GM19467 (cell line): ENCODE data around the gene CRYZL1.
A peak's percentile ranks its signal among the peaks of the same experiment; 100 is the strongest.
"Not testable (repeated sequence)": the region's sequence is repeated elsewhere in the genome, so short reads cannot be mapped to it uniquely, and the experiment has no call there.

Experiments
- ATAC-seq: cut with Tn5 transposase; IDR thresholded peaks from one replicate; pipeline ENCODE4 v1.9.1; 2021; ENCODE audit warnings: mild to moderate bottlenecking, moderate library complexity; ENCODE audit not compliant: unreplicated experiment

Gene CRYZL1

DNA sequence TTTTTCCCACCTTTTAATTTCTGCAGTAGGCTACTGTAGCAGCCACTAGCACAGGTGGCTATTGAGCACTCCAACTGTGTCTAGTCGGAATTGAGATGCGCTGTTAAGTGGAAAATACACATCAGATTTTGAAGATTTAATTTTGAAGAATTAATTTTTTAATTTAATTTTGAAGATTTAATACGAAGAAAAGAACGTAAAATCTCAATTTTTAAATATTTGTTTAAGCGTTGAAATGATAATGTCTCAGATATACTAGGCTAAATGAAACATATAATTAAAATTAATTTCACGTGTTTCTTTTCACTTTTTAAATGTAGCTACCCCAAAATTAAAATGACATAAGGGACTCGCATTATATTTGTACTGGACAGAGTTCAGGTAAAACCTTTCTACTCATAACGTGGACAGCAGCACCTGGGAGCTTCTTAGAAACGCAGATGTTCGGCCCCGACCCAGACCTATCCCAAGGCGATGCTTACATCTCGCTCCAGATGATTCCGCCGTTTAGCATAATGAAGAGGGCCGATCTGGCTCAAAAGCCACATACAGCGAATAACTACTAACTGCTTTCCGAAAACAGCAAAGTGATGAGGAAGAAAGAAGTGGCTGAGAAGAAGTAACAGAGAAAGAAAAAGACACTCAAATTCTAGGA, 717 bp downstream of the CRYZL1 start:
- no peak for ATAC-seq

DNA sequence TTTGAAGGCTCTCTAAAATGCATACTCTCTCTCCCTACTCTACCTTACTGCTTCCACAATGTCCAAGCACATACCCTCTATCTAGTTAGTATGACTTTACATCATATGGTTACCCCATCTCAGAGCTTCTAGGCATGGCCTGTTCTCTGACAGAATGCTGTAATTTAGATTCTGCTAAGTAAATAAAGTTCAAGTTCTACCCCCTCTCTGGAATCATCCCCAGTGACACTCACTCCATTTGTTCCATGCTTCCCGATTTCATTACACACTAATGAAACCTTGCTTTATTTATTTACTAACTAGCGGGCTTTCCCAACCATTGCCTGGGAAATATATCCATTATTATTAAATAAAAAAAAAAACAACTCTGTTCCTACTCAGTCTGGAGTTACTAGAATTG, 7.3 kb downstream of the CRYZL1 start:
- ATAC-seq, result no peak

DNA sequence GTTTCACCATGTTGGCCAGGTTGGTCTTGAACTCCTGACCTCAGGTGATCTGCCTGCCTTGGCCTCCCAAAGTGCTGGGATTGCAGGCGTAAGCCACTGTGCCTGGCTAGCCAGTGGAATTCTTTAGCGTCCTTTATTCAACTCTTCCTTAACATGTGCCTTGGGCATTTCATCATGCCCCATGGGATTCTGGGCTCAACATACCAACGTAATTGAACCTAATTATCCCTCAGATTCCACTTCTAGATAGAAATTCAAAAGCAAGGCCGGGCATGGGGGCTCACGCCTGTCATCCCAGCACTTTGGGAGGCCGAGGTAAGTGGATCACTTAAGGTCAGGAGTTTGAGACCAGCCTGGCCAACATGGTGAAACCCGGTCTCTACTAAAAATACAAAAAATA, 15.4 kb downstream of the CRYZL1 start:
- ATAC-seq, result not testable (repeated sequence)

DNA sequence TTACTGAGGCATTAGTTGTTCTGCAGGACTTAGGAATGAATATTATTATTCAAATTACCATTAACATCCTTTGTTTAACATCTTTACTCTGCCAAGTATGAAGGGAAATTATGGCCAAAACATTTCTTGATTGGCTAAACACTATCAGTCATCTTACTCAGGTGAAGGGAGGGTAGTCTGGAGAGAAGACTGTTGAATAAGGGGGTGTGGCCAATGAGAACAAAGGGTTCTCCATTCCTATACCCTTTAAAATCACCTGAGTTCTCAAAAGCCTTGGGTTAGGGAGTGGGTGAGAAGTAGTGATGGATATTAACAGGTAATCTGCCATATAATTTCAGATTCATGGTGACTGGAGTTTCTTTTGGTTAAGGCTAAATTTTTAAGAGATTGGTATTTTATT, 19.3 kb downstream of the CRYZL1 start:
- no peak for ATAC-seq

DNA sequence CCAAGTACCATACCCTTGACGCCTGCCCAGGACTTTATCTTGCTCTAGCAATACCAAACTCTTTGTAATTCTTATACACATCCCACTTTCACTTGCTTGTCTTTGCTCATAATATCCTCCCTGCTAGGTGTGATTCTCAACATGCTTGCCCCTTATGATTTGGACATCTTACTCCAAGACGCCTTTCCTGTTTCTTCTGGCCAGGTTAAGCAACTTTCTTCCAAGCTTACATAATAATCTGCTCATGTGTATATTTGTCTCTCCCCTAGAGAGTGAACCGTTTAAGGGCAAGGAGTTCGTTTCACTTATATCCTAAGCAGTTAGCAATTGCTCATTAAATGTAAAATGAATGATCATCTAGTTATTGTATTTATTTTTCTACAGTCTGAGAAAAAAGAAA, 21.8 kb downstream of the CRYZL1 start:
- ATAC-seq, result no peak

DNA sequence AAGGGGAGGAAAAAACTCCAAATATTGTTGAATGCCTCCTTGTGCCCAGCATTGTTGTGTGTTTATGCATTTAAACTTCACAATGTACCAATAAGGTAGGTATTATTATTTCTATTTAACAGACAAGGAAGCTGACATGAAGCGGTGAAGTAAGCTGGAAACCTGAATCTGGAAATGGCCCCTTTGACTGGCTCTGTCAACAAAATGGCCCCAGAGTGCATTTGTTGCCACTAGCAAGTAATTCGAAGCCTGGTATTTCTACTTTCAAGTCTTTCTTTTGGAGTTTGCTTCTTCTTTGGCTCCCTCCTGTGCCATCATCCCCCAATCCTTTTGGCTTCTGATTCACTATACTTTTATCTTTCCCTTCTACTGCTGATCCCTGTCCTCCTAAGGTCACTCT, 23.1 kb downstream of the CRYZL1 start:
- no peak for ATAC-seq

DNA sequence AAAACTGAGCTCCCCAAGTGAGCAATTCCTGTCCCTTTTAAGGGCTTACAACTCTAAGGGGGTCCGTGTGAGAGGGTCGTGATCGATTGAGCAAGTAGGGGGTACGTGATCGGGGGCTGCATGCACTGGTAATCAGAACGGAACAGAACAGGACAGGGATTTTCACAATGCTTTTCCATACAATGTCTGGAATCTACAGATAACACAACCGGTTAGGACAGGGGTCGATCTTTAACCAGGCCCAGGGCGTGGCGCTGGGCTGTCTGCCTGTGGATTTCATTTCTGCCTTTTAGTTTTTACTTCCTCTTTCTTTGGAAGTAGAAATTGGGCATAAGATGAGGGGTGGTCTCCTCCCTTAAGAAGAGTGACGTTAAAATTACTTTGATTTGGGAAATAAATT, 24.0 kb downstream of the CRYZL1 start:
- not testable (repeated sequence) for ATAC-seq

DNA sequence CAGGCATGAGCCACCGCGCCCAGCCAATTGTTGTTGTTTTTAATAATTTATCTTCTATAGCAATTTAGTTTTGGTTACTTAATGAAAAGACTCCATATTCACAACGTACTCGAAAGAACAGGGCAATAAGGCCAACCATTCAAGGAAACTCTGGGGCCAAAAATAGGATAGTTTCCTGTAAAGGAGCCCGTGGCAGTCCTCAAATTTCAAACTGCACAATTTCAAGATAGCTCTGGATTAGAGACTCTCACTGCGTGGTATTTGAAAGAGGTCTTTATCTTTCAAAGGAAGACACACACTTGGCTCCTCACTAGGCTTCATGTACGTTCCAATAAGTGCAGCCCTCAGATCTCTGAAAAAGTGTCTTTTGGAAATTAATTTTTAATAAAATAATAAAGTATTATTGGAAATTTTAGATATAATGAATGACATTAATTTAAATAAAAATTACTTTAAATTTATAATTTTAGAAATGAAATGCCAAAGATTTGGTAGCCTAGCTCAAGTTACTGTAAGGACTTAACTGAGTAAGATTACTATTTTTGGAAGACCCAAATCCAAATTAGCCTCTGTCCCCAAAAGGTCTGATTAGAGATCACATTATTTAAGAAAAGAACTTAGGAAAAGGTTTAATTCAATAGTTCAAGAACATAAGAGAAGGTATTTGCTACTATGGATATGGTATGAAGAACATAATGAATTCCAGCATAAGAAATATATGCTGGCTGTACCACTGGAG, 30.4 kb downstream of the CRYZL1 start:
- no peak for ATAC-seq

DNA sequence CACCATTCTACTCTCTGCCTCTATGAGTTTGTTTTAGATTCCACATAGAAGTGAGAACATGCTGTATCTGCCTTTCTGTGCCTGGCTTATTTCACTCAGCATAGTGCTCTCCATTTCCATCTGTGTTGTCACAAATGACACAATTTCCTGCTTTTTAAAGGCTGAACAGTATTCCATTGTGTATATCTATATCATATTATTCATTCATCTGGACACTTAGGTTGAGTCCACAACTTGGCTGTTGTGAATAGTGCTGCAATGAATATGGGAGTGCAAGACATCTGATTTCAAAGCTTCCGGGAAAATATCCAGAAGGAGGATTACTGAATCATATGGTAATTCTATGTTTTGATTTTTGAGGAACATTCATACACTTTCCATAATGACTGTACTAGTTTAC, 33.0 kb downstream of the CRYZL1 start:
- ATAC-seq, result no peak

DNA sequence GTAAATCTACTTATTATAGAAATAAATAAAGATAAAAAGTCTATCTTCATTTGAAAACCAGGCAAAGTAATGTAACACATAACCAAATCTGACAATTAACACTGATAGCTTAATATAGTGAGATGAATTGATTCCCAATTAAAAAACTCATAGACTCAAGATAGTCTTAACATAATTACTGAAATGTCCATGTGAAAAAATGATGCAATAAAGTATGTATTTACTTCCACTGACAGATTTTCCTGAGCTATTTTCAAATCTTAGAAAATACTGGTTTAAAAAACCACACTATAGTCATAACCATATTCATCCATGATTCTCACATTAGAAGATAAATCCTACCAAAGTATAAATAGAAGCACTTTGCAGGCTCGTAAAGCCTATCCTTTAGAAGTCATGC, 43.5 kb downstream of the CRYZL1 start:
- no peak for ATAC-seq

DNA sequence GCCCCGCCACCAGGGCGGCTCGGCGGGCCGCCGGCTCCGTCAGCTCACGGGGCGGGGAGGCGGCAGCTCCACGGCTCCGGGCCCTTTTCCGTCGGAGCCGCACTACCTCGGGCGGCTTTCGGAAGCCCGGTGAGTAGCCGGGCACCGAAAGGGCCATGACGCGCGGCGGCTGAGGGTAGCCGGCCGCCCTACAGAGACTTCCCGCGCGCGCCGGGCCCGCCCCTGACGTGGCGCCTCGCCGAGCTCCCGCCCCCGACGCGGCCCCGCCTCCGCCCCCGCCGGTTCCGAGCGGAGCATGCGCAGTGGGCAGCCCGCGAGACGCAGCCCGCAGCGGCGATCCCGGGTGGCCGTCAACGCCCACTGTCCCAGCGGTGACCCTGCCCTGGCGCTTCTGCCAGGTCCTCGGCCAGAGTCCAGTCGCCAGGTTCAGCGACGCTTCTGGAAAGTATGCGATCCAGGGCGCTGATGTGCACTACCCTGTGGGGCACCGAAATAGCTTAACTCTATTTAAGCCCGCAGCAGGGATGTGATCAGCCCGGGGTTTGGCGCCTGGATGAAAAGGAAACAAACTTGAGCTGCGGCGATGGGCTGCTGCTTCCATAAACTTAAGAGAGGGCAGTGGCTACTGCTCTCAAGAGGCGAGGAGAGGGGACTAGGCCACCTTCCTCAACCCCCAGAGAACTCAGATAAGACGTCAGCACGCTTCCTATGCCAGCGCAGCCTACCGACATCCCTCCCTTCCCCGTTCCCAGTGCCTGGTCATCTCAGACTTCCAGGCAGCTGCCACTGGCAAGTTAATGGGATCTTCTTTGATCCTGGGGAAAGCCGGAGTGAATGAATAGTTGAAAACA, 52.8 kb downstream of the CRYZL1 start, which contains the start of gene DONSON:
Gene DONSON (minus strand): TSS at position 200 of the 851 bp plus-strand sequence. CDS start 43 bp downstream, at position 157.
- peak; percentile 91 for ATAC-seq

DNA sequence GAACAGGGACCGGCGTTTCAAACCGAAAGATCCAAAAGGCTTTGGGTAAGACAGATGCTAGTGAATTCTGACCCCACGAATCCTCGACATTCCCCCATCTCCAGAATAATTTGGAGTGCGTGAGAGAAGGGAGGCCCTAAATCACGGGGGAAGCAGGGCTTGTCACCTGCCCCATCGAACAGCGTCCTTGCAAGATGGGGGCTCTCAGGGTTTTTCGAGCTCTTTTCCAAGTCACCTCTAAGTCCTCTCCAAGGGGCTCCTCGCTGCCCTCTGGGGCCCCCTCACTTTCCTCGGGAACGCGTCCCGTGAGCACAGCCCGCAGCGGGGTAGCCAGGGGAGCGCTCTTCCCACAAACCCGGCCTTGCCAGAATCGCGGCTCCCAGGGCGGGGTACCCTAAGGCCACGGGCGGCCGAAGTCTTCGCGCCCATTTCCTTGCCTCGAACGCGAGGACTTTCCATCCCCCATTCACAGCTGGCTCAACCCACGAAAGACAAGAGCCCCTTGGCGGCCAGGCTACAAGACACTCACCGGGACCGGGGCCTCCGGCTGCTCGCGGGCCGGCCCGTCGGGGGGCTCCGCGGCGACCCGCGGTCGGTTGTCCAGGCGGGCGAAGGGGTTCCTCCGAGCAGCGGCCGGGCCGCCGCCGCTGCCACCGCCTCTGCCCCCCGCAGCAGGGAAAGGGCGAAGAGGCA, 53.6 kb downstream of the CRYZL1 start:
- ATAC-seq, result peak; percentile 46

DNA sequence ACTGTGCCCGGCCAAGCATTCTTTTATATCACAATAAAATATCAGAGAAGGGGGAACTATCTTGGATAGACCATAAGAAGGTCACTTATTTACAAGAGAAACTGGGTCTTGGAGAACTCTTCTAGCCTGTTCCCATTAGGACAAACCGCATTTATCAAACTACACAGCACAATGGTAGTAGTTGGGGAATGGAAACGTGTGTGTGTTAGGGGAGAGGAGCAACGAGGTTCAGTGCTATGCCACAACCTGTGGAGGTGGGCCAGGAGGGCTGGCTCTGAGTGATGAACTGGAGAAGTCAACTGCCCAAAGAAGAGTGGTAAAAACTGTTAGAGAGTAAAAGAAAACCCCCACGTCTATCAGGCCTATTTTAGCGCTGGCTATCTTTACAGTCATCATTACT, 54.6 kb downstream of the CRYZL1 start:
- ATAC-seq, result no peak

DNA sequence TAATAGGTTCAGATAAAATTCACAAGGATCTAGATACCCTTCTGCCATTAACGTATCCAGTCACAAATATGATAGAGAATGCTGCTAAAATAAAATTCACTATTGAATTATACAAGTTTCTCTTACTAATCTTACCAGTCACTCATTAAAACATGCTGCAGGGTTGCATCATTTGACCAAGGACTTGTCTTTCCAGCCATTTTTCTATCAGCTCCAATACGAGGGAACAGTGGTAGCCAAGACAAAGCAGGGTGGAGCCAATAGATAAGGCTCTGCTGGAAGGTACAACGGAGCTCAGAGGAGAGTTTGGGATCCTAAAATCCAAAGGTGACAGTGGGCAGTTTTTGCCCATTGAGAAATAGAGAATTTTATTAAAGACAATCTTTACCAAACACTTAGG, 57.1 kb downstream of the CRYZL1 start:
- ATAC-seq, result no peak

DNA sequence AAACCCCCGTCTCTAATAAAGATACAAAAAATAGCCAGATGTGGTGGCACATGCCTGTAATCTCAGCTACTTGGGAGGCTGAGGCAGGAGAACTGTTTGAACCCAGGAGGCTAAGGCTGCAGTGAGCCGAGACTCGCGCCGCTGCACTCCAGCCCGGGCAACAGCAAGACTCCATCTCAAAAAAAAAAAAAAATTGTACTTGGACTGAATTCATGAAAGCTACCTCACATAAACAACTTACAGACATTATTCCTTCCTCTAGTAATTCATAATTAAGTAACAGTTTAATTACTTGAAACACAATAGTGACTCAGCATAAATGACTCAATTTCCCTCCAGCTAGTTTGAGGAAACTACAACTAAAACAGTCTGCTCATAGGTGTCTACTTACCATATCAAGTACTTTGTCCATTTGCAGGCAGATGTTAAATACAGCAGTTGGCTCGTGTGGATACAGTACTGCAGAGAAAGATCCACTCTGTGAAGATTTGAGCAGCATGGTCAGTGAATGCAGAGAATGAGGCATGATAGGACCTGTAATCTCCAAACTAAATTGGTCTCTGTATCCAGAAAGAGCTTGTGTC, 62.5 kb downstream of the CRYZL1 start:
- no peak for ATAC-seq

DNA sequence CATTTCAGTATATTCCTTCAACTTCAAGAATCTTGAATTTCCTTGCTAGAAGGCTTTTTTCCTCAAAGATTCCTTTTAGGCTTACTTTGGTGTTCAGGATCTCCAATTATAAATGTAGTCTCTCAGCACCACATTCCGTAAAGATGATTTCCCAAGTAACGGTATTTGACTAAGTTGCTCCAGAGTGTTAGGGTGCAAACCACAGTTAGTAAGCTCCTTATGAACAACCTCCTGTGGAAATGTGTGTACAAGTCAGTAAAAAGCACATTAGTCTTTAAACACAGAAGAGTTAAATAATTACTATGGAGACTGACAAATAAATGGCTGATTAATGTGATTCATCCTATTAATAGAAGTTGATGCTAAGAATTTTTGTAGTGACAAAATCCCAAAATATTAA, 63.3 kb downstream of the CRYZL1 start:
- ATAC-seq, result no peak

DNA sequence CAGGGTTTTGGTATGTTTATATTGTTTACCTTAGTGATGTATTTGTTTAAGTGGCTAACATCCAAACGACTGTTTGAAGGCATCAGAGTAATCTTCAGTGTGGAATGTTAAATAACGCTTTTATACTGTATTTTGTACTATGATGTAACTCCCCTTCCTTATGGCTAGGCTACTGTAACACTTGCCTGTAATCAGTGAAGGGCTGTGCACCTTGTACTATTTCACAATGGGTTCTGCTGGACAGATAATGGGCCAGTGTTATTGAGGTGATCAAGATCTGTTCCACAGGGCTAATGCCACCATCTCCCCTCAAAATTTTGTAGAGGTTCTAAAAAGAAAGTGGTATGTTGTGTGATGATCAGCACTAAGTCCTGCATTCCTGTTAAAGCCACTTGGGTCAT, 64.8 kb downstream of the CRYZL1 start:
- not testable (repeated sequence) for ATAC-seq

DNA sequence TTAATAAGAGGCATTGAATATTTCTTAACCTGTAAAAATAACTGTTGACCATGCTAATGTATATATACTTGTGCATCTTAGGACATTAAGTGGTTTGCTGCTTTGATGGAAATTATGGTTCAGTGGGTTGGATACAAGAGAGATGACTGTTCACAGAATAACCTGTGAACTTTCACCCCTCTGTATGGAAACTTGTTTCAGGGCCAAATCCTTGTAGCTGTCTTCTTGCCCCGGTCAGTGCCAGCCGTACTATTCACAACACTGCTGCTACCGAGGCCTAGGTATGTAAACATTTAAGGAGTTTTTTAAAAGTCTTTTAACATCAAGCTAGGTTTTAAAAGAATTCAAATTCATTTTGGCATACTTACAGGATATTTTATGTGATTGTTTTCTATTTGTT, 69.2 kb downstream of the CRYZL1 start:
- no peak for ATAC-seq

DNA sequence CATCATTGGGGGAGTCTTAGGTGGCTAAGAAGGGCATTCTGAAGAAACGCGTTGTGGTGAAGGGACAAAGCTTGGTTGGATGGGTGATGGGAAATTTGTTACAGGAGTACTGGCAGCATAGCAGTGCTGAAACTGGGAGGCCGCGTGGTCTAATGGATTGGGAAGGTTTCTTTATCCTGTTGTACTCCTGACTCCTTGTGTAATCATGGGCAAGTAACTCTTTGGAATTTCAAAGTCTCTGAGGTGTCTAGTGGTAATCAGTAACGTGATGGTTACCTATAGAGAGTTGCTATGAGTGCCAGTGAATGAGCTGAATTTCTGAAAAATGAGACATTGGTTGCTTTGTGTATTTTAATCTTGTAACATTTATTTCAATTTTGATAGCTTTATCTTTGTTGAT, 71.5 kb downstream of the CRYZL1 start:
- no peak for ATAC-seq

DNA sequence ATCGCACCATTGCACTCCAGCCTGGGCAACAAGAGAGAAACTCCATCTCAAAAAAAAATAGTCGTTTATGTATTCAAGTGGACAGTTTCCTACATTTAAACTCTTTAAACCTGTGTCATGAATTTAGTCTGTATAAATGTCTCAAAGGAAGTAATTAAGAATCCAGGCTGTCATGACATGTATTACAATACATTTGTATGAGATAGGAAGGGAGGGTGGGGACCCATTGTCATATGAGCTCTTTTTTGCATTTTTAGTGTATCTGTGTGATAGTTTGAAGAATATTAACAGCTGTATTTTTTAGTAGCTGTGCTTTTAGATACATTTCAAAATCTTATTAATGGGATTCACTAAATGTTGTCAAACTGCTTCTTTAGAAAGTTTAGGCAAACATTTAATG, 73.1 kb downstream of the CRYZL1 start:
- ATAC-seq, result no peak

DNA sequence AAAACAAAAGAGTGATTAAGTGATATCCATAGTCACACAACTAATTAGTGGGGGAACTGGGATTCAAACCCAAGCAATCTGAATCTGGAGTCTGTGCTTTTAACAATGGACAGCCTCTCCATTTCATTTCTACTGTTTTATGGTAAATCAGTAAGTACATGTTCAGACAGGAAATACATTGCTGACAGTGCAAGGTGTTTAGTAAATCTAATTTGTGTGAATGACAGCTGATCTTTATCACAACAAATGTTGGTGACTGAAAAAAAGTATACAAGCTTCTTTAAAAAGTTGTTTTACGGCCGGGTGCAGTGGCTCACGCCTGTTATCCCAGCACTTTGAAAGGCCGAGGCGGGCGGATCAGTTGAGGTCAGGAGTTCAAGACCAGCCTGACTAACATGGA, 73.6 kb downstream of the CRYZL1 start:
- ATAC-seq, result no peak
